OCI-LY7 (cell line): ENCODE data around the gene LITAFD.

ENCODE experiments used
- CTCF ChIP-seq: fragments of 200-600 bp; sonication (generic); conservative IDR thresholded peaks from 2 replicates; pipeline ENCODE4 v1.5.1; 2014; ENCODE audit warnings: mild to moderate bottlenecking, antibody characterized with exemption, low read length, moderate library complexity, mixed read lengths
- EZH2phosphoT487 ChIP-seq: fragments of 200-600 bp; sonication (generic); IDR thresholded peaks from 2 replicates; pipeline ENCODE4 v1.6.1; 2018; ENCODE audit warnings: low read depth, borderline replicate concordance, mild to moderate bottlenecking, mixed run types, antibody characterized with exemption, low read length, moderate library complexity, mixed read lengths

DNA sequence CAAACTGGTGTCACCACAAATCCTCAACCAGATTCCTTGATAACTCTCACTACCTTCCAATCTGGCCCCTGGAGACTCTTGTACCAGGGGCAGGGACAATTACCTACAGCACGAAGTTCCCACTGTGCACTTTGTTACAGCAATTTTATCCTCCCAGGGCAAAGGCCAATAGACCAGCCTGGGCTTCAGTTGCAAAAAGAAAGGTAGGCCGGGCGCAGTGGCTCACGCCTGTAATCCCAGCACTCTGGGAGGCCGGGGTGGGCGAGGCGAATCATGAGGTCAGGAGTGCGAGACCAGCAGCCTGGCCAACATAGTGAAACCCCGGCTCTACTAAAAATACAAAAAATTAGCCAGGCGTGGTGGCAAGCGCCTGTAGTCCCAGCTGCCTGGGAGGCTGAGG is 44.7 kb downstream of the LITAFD start:
- TF ChIP-seq CTCF (no peak), EZH2phosphoT487 (no peak)
